ENCODE measurements around the gene CNKSR3.

Gene CNKSR3

DNA sequence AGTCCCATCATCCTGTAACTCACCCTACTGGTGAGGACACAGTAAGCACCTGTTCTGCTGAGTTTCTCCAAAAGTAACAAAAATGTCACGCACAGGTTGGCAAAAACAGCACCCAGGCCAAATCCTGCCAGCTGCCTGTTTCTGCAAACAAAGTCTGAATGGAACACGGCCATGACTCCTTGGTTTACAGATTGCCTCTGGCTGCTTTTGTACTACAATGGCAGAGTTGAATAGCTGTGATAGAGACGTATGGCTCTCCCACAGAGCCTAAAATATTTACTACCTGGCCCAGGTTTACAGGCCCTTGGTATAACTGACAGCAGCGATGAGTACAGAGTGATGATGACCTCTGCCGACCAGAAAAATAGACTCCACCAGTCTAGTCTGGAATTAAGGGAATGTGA, 52.6 kb downstream of the CNKSR3 start:
- no peak for DNase-seq (ENCODE audit: low spot score)
- in situ Hi-C loops (cut with MboI; ENCODE audit: low pct_unique_long_range_greater_than_20kb, low sequenced_read_pairs, unreplicated experiment) = no loop called here
- TF ChIP-seq, protein P1, sequence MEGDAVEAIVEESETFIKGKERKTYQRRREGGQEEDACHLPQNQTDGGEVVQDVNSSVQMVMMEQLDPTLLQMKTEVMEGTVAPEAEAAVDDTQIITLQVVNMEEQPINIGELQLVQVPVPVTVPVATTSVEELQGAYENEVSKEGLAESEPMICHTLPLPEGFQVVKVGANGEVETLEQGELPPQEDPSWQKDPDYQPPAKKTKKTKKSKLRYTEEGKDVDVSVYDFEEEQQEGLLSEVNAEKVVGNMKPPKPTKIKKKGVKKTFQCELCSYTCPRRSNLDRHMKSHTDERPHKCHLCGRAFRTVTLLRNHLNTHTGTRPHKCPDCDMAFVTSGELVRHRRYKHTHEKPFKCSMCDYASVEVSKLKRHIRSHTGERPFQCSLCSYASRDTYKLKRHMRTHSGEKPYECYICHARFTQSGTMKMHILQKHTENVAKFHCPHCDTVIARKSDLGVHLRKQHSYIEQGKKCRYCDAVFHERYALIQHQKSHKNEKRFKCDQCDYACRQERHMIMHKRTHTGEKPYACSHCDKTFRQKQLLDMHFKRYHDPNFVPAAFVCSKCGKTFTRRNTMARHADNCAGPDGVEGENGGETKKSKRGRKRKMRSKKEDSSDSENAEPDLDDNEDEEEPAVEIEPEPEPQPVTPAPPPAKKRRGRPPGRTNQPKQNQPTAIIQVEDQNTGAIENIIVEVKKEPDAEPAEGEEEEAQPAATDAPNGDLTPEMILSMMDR (IDR thresholded peaks at IDR 0.05; ENCODE audit: extremely low read depth, insufficient read depth, missing control alignments) = no peak

DNA sequence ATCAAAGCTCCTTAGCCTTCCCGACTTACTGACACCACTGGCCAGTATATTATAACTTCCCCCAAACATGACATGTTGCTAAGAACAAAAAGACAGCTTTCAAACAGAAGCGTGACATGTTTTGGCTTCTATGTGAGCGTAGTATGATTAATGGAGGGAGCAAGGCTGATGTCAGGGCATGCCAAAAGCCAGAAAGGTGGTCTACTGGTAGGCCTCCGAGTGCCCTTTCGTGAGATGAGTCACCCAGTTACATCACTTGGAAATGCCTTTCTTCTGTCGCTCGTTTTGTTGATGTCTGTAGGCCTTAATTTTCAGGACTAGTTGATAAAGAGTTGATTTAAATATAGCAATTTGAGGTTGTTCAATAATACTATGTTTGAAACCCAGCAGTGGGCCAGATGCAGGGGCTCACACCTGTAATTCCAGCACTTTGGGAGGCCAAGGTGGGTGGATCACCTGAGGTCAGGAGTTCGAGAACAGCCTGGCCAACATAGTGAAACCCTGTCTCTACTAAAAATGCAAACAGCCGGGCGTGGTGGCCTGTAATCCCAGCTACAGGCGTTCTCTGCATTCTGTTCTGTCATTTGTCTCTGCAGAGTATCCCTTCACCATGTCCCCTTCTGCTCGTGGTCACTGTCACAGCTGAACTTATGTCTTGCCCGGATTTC, 53.3 kb downstream of the CNKSR3 start:
- in situ Hi-C loops (cut with MboI; ENCODE audit: low pct_unique_long_range_greater_than_20kb, low sequenced_read_pairs, unreplicated experiment) = no loop called here
- TF ChIP-seq, protein P1 (IDR thresholded peaks at IDR 0.05; ENCODE audit: extremely low read depth, insufficient read depth, missing control alignments) = no peak
- no peak for DNase-seq (ENCODE audit: low spot score)

DNA sequence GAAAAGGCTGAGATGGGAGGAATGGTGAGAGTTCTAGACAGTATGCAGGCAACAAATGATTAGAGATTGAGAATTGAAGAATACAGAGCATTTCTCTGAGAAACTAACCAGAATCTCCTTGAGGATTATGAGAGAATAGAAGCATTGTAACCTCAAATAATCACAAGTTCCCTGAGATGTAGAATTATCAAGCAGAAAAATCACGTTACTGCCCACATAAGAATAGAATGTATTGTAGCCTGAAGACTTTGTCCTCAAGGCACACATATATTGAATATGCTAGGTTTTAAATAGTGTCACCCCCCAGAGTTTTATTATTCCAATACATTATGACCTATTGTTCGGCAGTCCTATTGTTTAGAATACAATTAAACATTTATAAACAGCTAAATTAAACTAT, 57.2 kb downstream of the CNKSR3 start:
- TF ChIP-seq, protein P1 (IDR thresholded peaks at IDR 0.05; ENCODE audit: extremely low read depth, insufficient read depth, missing control alignments) = no peak
- DNase-seq (ENCODE audit: low spot score) = no peak
- in situ Hi-C loops (cut with MboI; ENCODE audit: low pct_unique_long_range_greater_than_20kb, low sequenced_read_pairs, unreplicated experiment) = no loop called here

DNA sequence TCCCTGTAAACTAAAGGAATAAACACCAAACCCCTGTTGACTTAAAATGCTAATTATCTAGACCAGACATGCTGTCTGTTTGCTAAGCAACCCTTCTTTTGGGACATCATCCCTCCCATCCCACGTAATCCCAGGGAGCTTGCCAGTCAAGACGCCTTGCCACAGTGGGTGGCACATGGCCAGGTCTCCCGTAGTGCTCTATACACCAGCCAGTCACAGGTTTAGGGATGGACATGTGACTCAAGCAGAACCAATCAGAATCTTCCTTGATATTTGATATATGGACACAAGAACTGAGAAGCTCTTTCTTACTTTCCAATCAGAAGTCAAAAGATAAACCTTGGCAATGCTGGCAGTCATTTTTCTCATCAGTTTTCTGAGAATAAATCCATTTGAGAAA, 60.0 kb downstream of the CNKSR3 start:
- in situ Hi-C loops (cut with MboI; ENCODE audit: low pct_unique_long_range_greater_than_20kb, low sequenced_read_pairs, unreplicated experiment) = no loop called here
- no peak for DNase-seq (ENCODE audit: low spot score)
- TF ChIP-seq, protein P1 (IDR thresholded peaks at IDR 0.05; ENCODE audit: extremely low read depth, insufficient read depth, missing control alignments) = no peak

DNA sequence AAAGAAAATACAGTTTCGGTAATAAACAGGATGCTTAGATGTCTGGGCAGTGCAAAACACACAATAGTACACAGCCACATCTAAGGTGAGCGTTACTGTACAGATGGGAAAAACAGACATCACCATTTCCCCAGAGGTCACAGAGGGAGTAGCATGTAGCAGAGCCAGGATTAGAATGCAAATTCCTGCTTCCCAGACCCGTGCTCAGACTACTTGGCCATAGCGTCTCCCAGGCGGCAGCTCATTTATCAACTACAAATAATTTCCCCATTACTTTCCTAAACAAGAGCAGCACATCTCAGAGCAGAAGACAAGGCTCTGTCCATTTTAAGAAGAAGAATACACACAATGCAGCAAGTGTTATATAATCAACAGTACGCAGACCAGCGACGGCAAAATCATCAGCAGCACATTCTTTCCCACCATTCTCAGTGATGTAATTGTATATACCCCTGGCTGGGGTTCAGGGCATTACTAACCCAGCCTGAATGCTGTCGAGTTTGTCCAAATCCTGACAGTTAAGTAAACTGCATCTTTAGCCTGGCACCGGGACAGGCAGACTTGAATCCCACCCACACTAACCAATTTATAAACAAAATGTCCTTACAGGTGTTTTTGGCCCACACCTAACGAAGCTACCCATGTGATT, 61.9 kb downstream of the CNKSR3 start:
- in situ Hi-C loops (cut with MboI; ENCODE audit: low pct_unique_long_range_greater_than_20kb, low sequenced_read_pairs, unreplicated experiment) = no loop called here
- no peak for DNase-seq (ENCODE audit: low spot score)

DNA sequence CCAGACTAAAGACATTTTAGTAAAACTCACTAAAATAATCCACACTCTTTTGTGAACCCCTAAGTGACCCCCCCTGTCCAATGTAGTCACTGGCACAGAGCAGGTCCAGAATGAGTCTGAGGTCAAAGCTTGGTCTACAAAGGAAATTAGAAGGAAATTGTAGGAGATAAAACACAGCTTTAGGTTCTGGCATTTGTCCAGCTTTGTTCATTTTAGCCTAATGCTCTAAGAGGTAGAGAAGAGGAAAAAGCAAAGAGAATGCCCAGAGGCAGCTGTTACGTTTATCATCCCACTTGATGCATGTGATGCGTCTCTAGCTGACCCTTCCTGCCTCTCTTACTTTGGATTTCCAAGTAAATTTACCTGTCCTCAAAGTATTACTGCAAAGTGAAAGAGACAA, 62.5 kb downstream of the CNKSR3 start:
- TF ChIP-seq, protein P1 (IDR thresholded peaks at IDR 0.05; ENCODE audit: extremely low read depth, insufficient read depth, missing control alignments) = no peak
- in situ Hi-C loops (cut with MboI; ENCODE audit: low pct_unique_long_range_greater_than_20kb, low sequenced_read_pairs, unreplicated experiment) = no loop called here
- no peak for DNase-seq (ENCODE audit: low spot score)

More for the DNA sequence above, 61.9 kb downstream of the CNKSR3 start:
- TF ChIP-seq, protein P1 (IDR thresholded peaks at IDR 0.05; ENCODE audit: extremely low read depth, insufficient read depth, missing control alignments) = no peak

All from GM13977 (cell line).